Ureter (tissue), 1 donor: Measurements from ENCODE around the gene NAV1. TPM values are rescaled to one million over a fixed set of nuclear protein-coding genes. Genes with fewer than 3 reads are reported as not detected.
"Not testable (repeated sequence)": the region's sequence is repeated elsewhere in the genome, so short reads cannot be mapped to it uniquely, and the experiment has no call there.

ENCODE experiments used
- DNase-seq: peaks from one replicate; pipeline ENCODE4 v3.0.0-alpha.2; 2020; ENCODE audit warnings: low spot score
- total RNA-seq: library from RNA; stranded (reverse); gene quantifications from one replicate; pipeline ENCODE4 v1.2.4, GENCODE V29; 2023
- donor health status: DM: yes; HTN: yes; CAD: no.

Gene NAV1
- total RNA-seq, 1 donor from 2014 or later: 49.3 TPM

DNA sequence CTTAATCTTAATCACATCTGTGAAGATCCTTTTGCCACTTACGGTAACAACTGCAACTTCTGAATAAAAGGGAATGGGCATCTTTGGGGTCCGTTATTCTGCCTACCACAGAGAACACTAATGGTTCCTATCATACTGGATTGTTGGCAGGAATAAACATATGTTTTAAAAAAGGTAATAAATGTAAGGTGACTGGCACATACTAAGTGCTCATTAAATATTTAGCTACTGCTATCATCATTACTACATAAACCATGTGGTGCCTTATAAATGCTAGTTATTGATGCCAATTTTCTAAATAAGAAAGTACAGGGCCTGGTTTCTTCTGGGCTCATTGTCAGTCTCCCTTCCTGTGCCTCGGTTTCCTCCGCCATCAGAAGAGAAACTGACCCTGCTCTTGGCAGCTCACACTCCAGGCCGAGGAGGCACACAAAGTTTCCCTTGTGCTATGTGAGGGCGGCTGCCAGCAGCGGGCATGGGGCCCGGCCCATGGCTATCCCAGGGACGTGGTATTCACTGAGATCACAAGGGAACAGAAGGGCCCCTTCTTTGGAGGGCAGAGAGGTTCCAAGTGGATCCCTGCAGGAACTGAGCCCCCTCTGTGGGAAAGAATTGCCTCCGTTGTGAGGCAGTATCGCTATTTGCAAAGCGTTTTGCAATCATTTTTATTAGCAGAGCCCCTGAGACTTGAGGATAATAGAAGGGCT, 26.2 kb downstream of the NAV1 start:
- DNase-seq: no peak

GRCh38 chr1:201565771-201566528, 27.0 kb downstream of the NAV1 start:
- DNase-seq: no peak

DNA sequence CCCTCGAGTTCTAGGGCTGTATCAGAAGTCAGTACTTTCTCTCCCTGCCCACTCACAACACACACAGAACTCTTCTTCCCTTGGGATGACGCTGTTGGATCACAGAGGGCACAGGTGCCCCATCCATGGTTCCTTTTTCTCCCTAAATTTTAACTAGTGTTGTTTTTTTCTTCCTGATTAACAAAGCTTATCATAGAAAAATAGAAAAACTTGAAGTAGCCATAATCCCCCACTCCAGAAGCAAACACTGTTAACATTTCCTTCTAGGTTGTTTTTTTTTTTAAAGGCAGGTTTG, 27.5 kb downstream of the NAV1 start:
- DNase-seq: no peak

- DNase-seq: no peak
Measured at GRCh38 chr1:201566933-201567801, 28.2 kb downstream of the NAV1 start.

DNA sequence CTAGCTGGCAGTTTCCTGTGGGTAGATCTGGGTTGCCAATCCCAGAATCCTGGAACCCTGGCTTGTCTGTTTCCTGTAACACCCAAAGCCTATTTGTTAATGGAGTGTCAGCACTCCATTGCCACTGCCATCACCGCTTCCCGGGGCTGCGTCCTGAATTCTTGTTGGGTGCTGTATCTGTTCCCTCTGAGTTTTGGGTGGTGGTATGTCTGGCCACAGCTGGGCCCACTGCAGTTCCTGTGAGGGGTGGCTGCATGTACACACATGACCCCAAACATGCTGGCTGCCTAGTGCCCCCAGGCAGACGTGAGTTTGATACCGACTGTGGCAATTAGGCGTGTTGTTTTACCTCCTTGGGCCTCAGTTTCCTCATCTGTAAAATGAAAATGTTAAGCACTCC, 29.3 kb downstream of the NAV1 start:
- no peak for DNase-seq

GRCh38 chr1:201568859-201569294, 29.9 kb downstream of the NAV1 start:
- DNase-seq: no peak

- DNase-seq: no peak
Measured at GRCh38 chr1:201570181-201570885, 31.4 kb downstream of the NAV1 start.

DNA sequence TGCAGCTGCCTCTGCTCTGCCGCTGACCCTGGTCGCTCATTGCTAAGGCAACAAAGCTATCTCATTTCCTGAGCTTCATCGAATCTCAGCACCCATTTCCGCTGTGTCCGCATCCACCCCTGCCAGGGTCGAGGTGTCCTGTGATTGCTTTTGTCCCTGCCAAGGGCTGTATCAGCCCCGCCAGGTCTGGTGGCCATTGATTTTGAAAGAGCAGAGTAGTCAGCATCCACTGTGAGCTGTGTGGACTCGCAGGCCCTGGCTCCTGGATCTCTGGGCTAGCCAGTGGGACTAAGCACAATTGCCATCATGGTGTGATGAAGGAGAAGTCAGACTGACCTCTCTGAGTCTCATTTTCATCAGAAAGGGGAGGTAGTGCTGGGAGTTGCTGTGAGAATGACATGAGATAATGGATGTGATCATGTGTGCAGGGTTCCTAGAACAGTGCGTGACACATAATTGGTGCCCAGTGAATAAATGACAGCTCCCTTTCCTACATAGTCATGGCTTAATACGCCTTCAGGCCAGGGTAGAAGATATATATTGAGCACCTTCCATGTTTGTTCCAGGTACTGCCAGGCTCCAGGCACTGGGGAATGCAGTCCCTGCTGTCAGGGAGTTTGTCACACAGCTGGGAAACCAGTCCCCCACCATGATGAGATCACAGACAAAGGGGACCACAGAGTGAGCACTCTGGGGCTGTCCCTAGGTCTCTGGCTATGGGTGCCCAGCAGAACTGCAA, 32.1 kb downstream of the NAV1 start:
- no peak for DNase-seq

GRCh38 chr1:201573030-201573429, 34.1 kb downstream of the NAV1 start:
- DNase-seq: no peak

DNA sequence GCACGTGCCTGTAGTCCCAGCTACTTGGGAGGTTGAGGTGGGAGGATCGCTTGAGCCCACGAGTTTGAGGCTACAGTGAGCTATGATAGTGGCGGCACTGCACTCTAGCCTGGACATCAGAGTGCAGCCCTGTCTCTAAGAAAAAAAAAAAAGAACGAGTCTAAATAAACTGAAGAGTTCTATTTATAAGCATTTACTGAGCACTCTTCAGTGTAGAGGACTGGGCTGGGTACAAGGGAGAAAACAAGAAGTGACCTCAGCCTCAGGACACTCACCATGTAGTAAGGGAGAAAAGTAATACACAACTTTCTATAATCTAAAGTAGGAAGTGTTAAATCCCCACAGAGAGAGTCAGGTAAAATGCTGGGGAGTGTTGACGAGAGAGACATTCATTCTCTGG, 35.0 kb downstream of the NAV1 start:
- no peak for DNase-seq

- DNase-seq: no peak
Measured at GRCh38 chr1:201575912-201576311, 37.0 kb downstream of the NAV1 start.

DNA sequence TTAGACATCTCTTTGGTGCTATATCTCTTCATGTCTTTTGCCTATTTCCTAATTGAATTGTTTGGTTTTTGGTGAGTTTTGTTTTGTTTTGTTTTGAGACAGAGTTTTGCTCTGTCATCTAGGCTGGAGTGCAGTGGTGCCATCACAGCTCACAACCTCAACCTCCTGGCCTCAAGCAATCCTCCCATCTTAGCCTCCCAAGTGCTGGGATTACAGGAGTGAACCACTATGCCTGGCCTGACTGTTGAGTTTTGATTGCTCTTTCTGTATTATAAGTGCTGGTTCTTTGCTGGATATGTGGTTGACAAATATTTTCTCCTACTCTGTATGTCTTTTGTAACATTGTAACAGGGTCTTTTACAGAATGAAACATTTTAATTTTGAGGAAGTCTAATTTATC, 38.0 kb downstream of the NAV1 start:
- DNase-seq: no peak

DNA sequence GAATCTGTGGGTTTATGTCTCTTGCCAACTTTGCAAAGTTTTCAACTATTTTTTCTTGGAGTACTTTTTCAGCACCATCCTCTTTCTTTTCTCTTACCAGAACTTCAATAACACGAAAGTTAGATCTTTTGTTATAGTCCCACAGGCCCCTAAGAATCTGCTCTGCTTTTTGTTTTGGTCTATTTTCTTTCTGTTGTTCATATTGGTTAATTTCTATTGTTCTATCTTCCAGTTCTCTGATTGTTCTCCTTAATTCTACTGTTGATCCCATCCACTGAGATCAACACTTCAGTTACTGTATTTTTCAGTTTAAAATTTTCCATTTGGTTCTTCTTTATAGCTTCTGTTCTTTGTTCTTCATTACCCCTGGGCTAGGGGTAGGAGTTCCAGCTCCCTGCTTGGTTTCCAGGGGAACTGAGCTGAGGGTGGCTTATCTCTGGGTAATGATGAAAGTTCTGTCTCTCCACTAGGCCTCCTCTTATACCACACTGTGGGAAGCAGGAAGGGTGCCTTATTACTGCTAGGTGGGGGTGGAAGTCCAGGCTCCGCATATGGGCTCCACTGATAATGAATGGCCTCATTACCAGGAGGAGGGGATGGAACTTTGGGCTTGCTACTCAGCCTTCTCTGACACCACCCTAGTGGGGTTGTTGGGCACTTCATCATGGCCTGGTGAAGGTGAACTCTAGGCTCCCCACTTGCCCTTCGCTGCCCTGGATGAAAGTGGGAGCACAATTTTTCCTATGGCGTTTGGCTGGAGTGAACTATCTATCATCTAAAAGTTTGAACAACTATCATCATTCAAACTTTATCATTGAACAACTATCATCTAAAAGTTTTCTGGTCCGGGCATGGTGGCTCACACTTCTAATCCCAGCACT, 39.3 kb downstream of the NAV1 start:
- no peak for DNase-seq

GRCh38 chr1:201581371-201581770, 42.4 kb downstream of the NAV1 start:
- DNase-seq: not testable (repeated sequence)

DNA sequence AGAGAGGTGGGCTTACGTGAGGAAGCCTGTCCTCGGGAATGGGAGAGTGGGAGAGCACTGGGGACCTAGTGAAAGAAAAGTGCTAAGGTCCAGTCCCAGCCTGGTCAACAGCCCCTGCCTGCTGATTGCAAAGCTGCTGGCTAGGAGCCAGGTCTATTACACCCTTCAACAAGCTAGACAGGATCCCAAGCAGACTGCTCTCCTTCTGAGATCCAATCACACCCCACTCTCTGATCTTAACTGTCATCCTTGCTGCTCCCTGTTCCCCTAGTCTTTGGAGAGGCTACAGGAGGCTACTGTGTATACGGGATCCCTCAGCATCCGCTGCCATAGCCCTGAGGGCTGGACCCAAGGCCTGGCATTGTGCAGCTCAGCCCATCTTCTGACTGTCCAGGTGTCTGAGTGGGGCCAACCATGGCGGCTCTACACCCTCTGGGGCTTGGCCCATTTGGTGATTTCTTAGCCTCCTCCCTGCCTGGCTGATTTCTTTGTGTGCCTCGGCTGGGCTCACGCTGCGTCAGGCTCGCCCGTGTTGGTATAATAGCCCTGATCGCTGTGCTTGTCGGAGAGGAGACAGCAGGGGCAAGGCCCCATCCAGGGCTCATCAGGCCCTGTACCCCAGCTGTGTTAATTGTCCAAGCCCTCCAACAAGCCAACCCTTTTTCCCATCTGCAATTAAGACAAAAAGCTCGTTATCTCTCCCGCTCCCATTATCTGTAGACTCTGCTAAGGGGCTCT, 43.9 kb downstream of the NAV1 start:
- no peak for DNase-seq

- DNase-seq: no peak
Measured at GRCh38 chr1:201583663-201584062, 44.7 kb downstream of the NAV1 start.

DNA sequence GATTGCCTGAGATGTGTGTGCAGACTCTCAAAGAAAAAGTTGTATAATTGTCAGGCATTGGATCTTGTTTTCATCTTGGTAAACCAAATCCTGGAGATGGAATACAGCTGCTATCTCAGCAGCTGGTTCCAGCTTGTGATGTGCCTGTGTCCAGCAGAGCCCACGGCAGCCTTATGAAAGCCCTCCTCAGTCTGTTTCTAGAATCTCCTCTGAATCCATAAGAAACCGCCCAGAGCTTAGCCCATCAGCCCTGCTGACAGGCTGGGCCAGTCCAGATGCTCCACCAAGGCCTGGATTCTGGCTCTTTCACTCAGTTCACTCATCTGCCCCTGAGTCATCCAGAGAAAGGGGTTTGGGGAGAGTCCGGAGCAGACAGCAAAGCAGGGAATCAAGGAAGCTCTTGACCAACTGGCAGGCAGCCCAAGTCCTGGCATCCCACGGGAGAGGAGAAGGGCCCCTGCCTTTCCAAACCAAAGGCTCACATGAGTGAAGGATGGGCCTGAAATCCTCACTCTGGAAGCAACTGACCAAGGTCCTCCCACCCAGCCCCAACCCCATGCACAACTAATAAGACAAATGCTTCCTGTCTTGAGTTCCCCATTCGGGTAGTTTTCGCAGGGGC, 45.7 kb downstream of the NAV1 start:
- DNase-seq: no peak

DNA sequence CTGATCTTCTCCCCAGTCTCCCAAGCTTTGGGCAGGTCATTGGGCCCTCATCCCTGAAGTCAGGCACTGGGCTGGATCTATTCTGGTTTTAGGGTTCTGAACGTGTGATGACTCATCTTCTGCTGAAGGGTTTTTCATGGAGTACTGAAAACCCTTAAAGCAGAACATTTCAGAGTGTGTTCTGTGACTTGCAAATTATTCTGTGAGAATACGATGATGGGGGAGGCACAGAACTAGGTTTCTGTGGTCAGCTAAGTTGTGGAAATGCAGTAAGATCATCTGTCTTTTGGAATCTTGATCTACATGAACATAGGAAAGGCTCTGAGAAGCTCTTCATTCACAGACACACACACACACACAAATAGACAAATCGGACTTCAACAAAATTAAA, 46.2 kb downstream of the NAV1 start:
- no peak for DNase-seq

GRCh38 chr1:201585901-201586300, 47.0 kb downstream of the NAV1 start:
- no peak for DNase-seq
